GM19463 (cell line): ENCODE data around the gene SIT1.
"Not testable (repeated sequence)": the region's sequence is repeated elsewhere in the genome, so short reads cannot be mapped to it uniquely, and the experiment has no call there.

ENCODE experiments used
- ATAC-seq: cut with Tn5 transposase; IDR thresholded peaks from one replicate; pipeline ENCODE4 v1.9.1; 2021; ENCODE audit warnings: mild to moderate bottlenecking, moderate library complexity; ENCODE audit not compliant: unreplicated experiment

The SIT1 gene

GRCh38 chr9:35639225-35639624, 11.5 kb downstream of the SIT1 start:
- ATAC-seq: not testable (repeated sequence)

- ATAC-seq: not testable (repeated sequence)
These were observed 12.0 kb downstream of the SIT1 start for GRCh38 chr9:35638751-35639150.

GRCh38 chr9:35637427-35637955, 13.2 kb downstream of the SIT1 start:
- not testable (repeated sequence) for ATAC-seq

- ATAC-seq: not testable (repeated sequence)
These were observed 13.9 kb downstream of the SIT1 start for GRCh38 chr9:35636877-35637246.

- no peak for ATAC-seq
These were observed 14.4 kb downstream of the SIT1 start for GRCh38 chr9:35636135-35636876.

- no peak for ATAC-seq
These were observed 15.0 kb downstream of the SIT1 start for GRCh38 chr9:35635730-35636129.

- no peak for ATAC-seq
These were observed 21.1 kb downstream of the SIT1 start for GRCh38 chr9:35629597-35629996.

GRCh38 chr9:35628389-35628991, 22.2 kb downstream of the SIT1 start:
- no peak for ATAC-seq

GRCh38 chr9:35627575-35627974, 23.2 kb downstream of the SIT1 start:
- ATAC-seq: no peak

- ATAC-seq: peak; percentile 67
These were observed 31.0 kb downstream of the SIT1 start for GRCh38 chr9:35619800-35620158.

GRCh38 chr9:35618854-35619799, 31.6 kb downstream of the SIT1 start:
- peak; percentile 47 for ATAC-seq

GRCh38 chr9:35618325-35618727, 32.4 kb downstream of the SIT1 start, which contains the start of gene CD72:
CD72 (minus strand) TSS chr9:35618413; CDS start chr9:35618303, 110 bp downstream.
- ATAC-seq: no peak

GRCh38 chr9:35617548-35617947, 33.2 kb downstream of the SIT1 start:
- ATAC-seq: no peak

- ATAC-seq: peak; percentile 35
These were observed 33.9 kb downstream of the SIT1 start for GRCh38 chr9:35616681-35617459.

- ATAC-seq: no peak
These were observed 34.6 kb downstream of the SIT1 start for GRCh38 chr9:35615981-35616680.

- no peak for ATAC-seq
These were observed 37.9 kb downstream of the SIT1 start for GRCh38 chr9:35612843-35613242.

- not testable (repeated sequence) for ATAC-seq
These were observed 38.7 kb downstream of the SIT1 start for GRCh38 chr9:35612066-35612465.

- no peak for ATAC-seq
These were observed 39.4 kb downstream of the SIT1 start for GRCh38 chr9:35611230-35611797.

GRCh38 chr9:35609820-35610163, 40.9 kb downstream of the SIT1 start:
- ATAC-seq: no peak
